SK-N-SH (cell line): ENCODE results near the gene DNAJC9. TPM values are rescaled to one million over a fixed set of nuclear protein-coding genes. Genes with fewer than 3 reads are reported as not detected.

Experiments used
- CTCF ChIA-PET: fragments of 300-600, 350-600 bp; formaldehyde crosslinking; extraction: SDS; loops from one replicate; lab custom pipeline; 2021; lab: Yijun Ruan, JAX
- POLR2A ChIA-PET: fragments of 350-600 bp; sonication (Branson Sonifier 250); formaldehyde crosslinking; extraction: SDS; loops from one replicate; lab custom pipeline; 2020; ENCODE audit warnings: antibody characterized with exemption, inconsistent platforms; lab: Yijun Ruan, JAX
- DNase-seq: peaks from one replicate; pipeline ENCODE4 v3.0.0; 2012
- H2AFZ ChIP-seq: fragments of 200-600 bp; sonication (generic); 2 replicates; pipeline ENCODE4 v1.8.1; 2016; ENCODE audit warnings: antibody characterized with exemption, mild to moderate bottlenecking, low read depth
- H3F3A ChIP-seq: fragments of 200-600 bp; sonication (generic); replicated peaks from 2 replicates; pipeline ENCODE3; 2016; ENCODE audit warnings: antibody characterized with exemption, mild to moderate bottlenecking; ENCODE audit not compliant: insufficient read depth
- H3K27ac ChIP-seq, 2 experiments: fragments of 200-500 bp in 1 of 2; fragments of 200-600 bp in 1 of 2; sonication (Bioruptor generic) in 1 of 2; sonication (generic), shearing (Covaris generic) in 1 of 2; 2 replicates each; pipeline versions ENCODE4 v1.5.1 to v1.6.1; 2014 to 2016; ENCODE audit warnings: low read depth in 2 of 2, inconsistent platforms in 1 of 2, low read length in 1 of 2, mild to moderate bottlenecking in 1 of 2, mixed read lengths in 1 of 2
- H3K27me3 ChIP-seq: fragments of 200-600 bp; sonication (generic), shearing (Covaris generic); 2 replicates; pipeline ENCODE4 v1.6.1; 2016; ENCODE audit warnings: mixed run types; ENCODE audit not compliant: insufficient read depth
- H3K36me3 ChIP-seq, 2 experiments: fragments of 200-500 bp in 1 of 2; fragments of 200-600 bp in 1 of 2; sonication (Bioruptor generic) in 1 of 2; sonication (generic) in 1 of 2; replicated peaks in 1 of 2; 2 replicates each; pipeline versions ENCODE3 to v1.5.1; 2014 to 2016; ENCODE audit warnings: low read length in 1 of 2, mild to moderate bottlenecking in 1 of 2; ENCODE audit not compliant: insufficient read depth in 2 of 2, control insufficient read depth in 1 of 2
- H3K4me1 ChIP-seq, 2 experiments: fragments of 200-500 bp in 1 of 2; fragments of 200-600 bp in 1 of 2; sonication (Bioruptor generic) in 1 of 2; sonication (generic), shearing (Covaris generic) in 1 of 2; 2 replicates each; pipeline versions ENCODE4 v1.5.1 to v1.6.1; 2014 to 2016; ENCODE audit warnings: low read depth in 1 of 2, low read length in 1 of 2, mixed run types in 1 of 2; ENCODE audit not compliant: insufficient read depth in 2 of 2, control insufficient read depth in 1 of 2
- H3K4me2 ChIP-seq: fragments of 200-600 bp; sonication (generic), shearing (Covaris generic); 2 replicates; pipeline ENCODE4 v1.6.1; 2017; ENCODE audit warnings: mixed run types
- H3K4me3 ChIP-seq, 2 experiments: fragments of 200-500 bp in 1 of 2; fragments of 200-600 bp in 1 of 2; sonication (Bioruptor generic) in 1 of 2; sonication (generic), shearing (Covaris generic) in 1 of 2; 2 replicates each; pipeline versions ENCODE4 v1.5.1 to v1.8.1; 2014 to 2016; ENCODE audit warnings: low read depth in 2 of 2, inconsistent platforms in 1 of 2, low read length in 1 of 2, mild to moderate bottlenecking in 1 of 2, mixed read lengths in 1 of 2, moderate library complexity in 1 of 2
- H3K79me2 ChIP-seq: fragments of 200-600 bp; sonication (generic); 2 replicates; pipeline ENCODE4 v1.8.1; 2017; ENCODE audit warnings: mild to moderate bottlenecking; ENCODE audit not compliant: insufficient read depth
- H3K9ac ChIP-seq: fragments of 200-600 bp; sonication (generic); 2 replicates; pipeline ENCODE4 v1.6.1; 2017; ENCODE audit warnings: mixed run types
- H3K9me2 ChIP-seq: fragments of 200-600 bp; sonication (generic); 2 replicates; pipeline ENCODE4 v1.6.1; 2017; ENCODE audit warnings: mixed run types
- H3K9me3 ChIP-seq: fragments of 200-600 bp; sonication (generic); 2 replicates; pipeline ENCODE4 v1.6.1; 2017; ENCODE audit warnings: mixed run types, mild to moderate bottlenecking, moderate library complexity
- H4K20me1 ChIP-seq: fragments of 200-600 bp; sonication (generic); 2 replicates; pipeline ENCODE4 v1.6.1; 2017; ENCODE audit warnings: mild to moderate bottlenecking, mixed run types; ENCODE audit not compliant: insufficient read depth
- CTCF ChIP-seq: fragments of 200-600 bp; sonication (generic); IDR thresholded peaks from 2 replicates; pipeline ENCODE4 v1.6.1; 2017; ENCODE audit warnings: antibody characterized with exemption, mild to moderate bottlenecking, moderate library complexity
- ELF1 ChIP-seq: IDR thresholded peaks from 2 replicates; pipeline ENCODE4 v1.4.0; 2012
- GABPA ChIP-seq: IDR thresholded peaks from 2 replicates; pipeline ENCODE4 v1.4.0; 2012; ENCODE audit warnings: low read depth, mild to moderate bottlenecking
- REST ChIP-seq: IDR thresholded peaks from 2 replicates; pipeline ENCODE4 v1.6.1; 2012; ENCODE audit warnings: mild to moderate bottlenecking, low read depth, low read length, moderate library complexity
- RFX5 ChIP-seq: IDR thresholded peaks from 2 replicates; pipeline ENCODE4 v1.6.1; 2012; ENCODE audit warnings: mild to moderate bottlenecking, improper control_type of control experiment, low read length
- WGBS: methylation state at CpG from one replicate; pipeline ENCODE4 v1.1.6; 2017; ENCODE audit warnings: low lambda C conversion rate; 5-methylcytosine and 5-hydroxymethylcytosine counted together
- polyA plus RNA-seq, 3 experiments: library from polyadenylated mRNA; depleted of rRNA; stranded (reverse); fragments of >200 nt; gene quantifications; 2 replicates each; pipeline ENCODE4 v1.2.3, GENCODE V29; 2012

DNAJC9 gene
- polyA plus RNA-seq, 1 of the 3 experiments (the other 2 are of a cell fraction) = 23.9 TPM

DNA sequence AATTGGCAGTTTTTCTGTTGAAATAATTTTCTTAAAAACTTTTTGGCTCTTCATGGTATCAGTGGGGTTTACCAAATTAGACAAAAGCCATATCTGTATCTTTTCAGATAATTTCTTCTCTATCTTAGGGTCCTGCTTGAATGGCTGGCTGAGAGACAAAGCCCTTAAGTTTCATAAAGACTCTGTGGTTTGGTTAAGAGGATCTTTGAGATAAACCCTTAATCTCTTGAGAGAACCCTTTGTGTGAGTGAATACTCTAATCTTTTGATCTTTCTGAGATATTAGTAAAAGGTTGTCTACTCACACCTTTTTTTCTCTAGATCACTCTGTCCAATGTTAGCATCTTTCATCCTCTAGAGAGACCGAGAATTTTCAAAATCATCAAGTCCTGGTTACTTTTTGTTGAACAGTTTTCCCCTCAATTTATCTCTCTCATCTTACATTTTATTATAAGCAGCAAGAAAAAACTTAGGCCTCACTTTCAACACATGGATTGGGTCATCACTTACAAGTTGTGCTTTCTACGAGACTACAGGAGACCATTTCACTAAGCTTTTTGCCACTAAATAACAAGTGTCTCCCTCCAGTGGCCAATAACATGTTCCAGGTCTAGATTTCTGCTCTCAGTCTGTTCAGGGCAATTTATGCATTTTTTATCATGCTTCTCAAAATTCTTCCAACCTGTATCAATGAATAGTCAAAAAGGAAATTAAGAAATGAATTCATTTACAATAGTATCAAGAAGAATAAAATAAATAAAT lies 28.4 kb downstream of the DNAJC9 start:
- POLR2A ChIA-PET = no interaction called here
- Histone ChIP-seq H4K20me1 (no peaks in the 10 kb centered on the region), H3K9me3 (no peaks in the 10 kb centered on the region), H3K27ac (no peak overlapping the region), H3K36me3 (peaks cover 42 to 49% of the 10 kb centered on the region in 2 experiments), H3K4me1 (no peaks in the 10 kb centered on the region), H2AFZ (no peak overlapping the region), H3K9me2 (no peaks in the 10 kb centered on the region), H3K4me3 (no peak overlapping the region), H3F3A (no peaks in the 10 kb centered on the region), H3K79me2 (no peaks in the 10 kb centered on the region), H3K4me2 (no peak overlapping the region), H3K27me3 (no peaks in the 10 kb centered on the region), H3K9ac (no peak overlapping the region)
- CTCF ChIA-PET = interaction anchor here (0.6 to 2.4 kb wide), 3 partner anchors 11 to 15 kb away, joined by 3 to 6 read pairs (median 4); no protein-coding TSS in a partner anchor
- TF ChIP-seq CTCF = peak; percentile 56
- TF ChIP-seq RFX5 = no peak
- peak; percentile 7 for DNase-seq
- 100% methylated on average over 2 of the region's 2 CpGs for WGBS

DNA sequence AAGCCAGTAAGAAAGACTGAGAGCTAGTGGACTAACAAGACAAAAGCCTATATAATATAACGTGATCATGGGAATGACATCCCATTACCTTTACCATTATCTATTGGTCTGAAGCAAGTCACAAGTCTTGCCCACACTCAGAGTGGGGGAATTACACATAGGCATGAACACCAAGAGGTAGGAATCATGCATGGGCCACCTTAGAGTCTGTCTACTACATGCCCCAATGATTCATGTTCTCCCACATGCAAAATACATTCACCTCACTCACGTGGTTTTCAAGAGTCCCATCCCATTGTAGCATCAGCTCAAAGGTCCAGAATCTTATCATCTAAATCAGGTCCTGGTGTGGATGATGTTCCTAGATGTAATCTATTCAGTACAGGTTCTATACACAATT lies 29.4 kb downstream of the DNAJC9 start:
- Histone ChIP-seq H2AFZ (no peak overlapping the region), H3K36me3 (peaks cover 42 to 45% of the 10 kb centered on the region in 2 experiments), H3K27ac (no peak overlapping the region), H3F3A (no peaks in the 10 kb centered on the region), H3K4me2 (no peak overlapping the region), H4K20me1 (no peaks in the 10 kb centered on the region), H3K4me1 (no peaks in the 10 kb centered on the region), H3K9me2 (no peaks in the 10 kb centered on the region), H3K79me2 (no peaks in the 10 kb centered on the region), H3K27me3 (no peaks in the 10 kb centered on the region), H3K9me3 (no peaks in the 10 kb centered on the region), H3K4me3 (no peak overlapping the region), H3K9ac (no peak overlapping the region)
- no peak for DNase-seq
- TF ChIP-seq REST (no peak), GABPA (no peak), ELF1 (no peak)
- WGBS = 98% methylated on average over 2 of the region's 2 CpGs
- ChIA-PET POLR2A (no interaction called here), CTCF (interaction anchor here (1.3 kb wide), 1 partner anchor 11 kb away, joined by 3 read pairs; no protein-coding TSS in a partner anchor)
